IPS-NIHi11 (cell line): ENCODE data around the gene CD247.
A peak's percentile ranks its signal among the peaks of the same experiment; 100 is the strongest.

Experiments used
- DNase-seq: peaks from one replicate; pipeline ENCODE4 v3.0.0; 2012; ENCODE audit warnings: mixed read lengths, low spot score

Gene CD247

DNA sequence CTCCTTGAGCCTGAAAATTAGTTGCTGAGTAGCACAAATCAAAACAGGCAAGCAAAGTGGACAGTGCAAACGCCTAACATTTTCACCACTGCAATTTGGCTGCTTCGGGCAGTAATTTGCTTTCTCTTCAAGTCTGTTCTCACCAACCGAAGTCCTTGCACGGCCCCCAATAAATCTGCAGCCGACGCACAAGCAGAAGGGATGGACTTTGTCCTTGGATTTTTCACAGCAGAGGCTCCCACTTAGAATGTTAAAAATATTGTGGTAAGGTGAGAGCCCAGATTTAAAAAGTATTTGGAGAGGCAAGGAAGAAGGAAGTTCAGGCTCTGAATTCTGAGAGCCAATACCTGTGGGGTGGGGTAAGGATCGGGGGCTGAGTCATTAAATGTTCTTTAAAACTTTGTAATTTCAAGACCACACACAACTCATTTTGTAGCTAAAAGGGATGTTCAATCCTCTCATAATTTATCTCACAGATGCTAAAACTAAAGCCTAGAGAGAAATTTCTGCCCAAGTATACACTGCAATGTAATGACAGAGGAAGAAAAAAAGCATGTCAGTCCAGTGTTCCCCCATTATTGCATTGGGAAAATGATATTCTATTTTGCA is 6.2 kb downstream of the CD247 start:
- no peak for DNase-seq

DNA sequence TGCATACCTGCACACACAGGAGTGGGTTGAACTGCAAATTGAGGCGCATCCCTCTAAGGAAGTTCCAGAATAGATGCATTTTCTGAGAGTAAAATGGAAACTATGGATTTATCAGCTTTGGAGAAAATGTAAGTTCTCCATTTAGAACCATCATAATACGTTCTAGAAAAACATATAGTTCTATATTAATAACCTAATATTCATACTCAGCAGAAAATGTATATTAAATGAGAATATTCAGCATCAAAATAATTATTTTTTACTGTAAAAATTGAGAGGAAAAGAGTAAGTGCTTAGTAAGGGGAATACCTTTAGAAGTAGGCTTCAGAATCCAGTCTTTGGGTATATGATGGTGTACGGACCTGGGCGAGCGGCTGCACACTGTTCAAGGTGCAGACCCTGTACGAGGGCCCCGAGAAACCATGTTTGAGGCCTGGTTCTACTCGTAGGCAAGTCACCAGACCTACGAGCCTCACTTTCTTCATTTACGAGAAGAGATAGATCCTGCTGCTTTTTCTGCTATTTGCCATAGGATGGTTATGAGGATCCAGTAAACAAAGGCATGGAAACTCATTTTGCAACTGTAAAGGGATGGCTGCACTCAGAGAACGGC is 6.8 kb downstream of the CD247 start:
- no peak for DNase-seq

GRCh38 chr1:167510881-167511280 is 7.4 kb downstream of the CD247 start:
- DNase-seq, result no peak

DNA sequence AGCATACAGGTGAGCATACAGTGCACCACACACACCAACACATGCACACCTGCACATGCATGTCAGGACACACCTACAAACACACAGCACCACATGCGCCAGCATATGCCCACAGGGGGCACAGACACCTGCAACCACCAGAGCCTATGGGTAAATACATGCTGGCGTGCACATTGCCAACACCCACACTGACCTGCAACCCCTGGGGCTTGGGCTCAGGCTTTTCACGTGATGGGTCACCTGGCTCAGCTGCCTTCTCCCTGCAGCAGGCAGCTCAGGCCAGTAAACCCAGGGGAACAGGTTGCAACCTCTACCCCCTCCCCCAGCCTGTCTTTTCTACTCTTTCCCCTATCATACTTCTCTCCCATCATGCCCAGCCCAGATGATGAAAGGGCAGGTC is 8.1 kb downstream of the CD247 start:
- no peak for DNase-seq

GRCh38 chr1:167509587-167509986 is 8.7 kb downstream of the CD247 start:
- no peak for DNase-seq

DNA sequence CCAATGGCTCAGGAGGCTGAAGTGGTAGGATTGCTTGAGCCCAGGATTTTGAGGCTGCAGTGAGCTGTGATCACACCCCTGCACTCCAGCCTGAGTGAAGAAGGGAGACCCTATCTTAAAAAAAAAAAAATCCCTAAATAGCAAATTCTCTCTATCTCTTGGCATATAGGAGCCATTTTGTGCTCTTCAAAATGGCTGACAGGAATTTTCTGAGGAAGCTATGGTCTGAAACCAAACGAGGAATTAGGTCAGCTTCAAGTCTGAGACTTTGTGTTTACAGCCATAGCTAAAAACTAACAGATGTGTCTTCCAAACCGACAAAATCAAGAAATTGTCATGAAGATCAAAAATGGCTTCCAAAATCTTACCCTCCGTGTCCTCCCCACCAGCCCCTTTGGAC is 10.6 kb downstream of the CD247 start:
- no peak for DNase-seq

DNA sequence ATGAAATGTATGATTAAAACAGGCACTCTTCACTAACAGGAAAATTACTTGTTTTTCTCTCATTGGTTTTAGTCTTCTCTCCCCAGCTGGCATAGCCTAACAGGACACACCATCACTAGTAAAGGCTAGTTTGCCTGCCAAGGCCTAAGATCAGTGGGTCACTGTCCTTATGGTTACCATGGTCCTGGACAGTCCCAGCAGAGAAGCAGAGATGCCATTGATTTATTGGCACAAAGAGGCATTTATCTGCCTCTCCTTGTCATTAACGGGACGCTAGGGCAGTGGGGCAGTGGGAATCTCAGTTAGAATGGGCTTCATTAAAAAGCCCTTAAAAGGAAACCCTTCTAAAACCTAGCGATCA is 13.9 kb downstream of the CD247 start:
- DNase-seq, result no peak

GRCh38 chr1:167503626-167504466 is 14.5 kb downstream of the CD247 start:
- DNase-seq, result no peak

- no peak for DNase-seq
Observed at GRCh38 chr1:167502719-167503462, 15.4 kb downstream of the CD247 start.

- no peak for DNase-seq
Observed at GRCh38 chr1:167502192-167502551, 16.2 kb downstream of the CD247 start.

DNA sequence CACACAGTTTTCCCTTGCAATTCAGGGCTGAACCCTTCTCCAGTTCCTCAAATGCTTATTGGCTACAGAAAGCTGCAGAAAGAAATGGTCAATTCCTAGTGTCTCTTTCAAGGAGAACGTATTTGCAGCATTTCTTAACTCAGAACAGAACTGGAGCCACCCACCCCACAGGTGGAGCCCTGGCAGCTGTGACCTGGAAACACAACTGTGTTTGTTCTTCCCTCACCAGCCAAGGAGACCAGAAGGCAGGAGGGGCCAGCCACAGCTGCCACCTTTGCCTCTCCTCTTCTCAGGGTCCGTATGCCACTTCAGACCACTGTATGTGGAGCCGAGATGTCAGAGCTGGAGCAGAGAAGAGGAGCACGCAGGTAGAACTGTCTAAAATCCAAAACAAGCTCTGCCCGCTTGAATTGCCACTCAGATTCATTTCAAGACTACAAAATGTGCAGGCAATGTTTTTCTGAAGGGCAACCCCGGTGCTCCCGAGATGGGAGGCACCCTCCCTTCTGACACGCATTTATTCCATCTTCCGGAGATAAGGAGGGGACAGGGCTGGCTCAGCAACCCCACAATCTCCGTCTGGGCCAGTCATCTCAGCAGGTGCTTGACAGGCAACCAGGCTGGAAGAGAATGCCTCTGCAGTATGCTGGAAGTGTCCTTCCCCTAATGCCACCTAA is 16.7 kb downstream of the CD247 start:
- no peak for DNase-seq

GRCh38 chr1:167500283-167500860 is 18.0 kb downstream of the CD247 start:
- no peak for DNase-seq

DNA sequence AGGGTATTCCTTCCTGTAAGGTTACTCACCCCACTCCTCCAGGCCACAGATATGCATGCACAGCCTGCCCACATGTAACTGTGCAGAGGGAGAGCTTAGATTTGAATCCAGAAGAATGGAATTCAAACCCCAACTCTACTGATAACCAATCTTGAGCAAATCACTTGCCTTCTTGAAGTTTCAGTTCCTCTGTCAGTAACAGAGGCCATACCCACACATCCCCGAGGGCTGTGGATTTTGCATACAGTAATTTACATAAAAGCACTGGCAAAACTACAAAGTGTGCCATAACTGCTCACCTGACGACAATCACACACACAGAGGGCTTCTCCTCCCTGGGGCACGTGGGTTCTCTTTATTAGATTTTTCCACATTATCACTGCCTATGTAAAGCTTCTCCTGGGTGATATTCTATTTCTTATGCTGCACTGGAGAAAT is 18.6 kb downstream of the CD247 start:
- DNase-seq, result no peak

- DNase-seq, result no peak
Observed at GRCh38 chr1:167499106-167499505, 19.2 kb downstream of the CD247 start.

GRCh38 chr1:167496797-167497619 is 21.3 kb downstream of the CD247 start:
- no peak for DNase-seq

DNA sequence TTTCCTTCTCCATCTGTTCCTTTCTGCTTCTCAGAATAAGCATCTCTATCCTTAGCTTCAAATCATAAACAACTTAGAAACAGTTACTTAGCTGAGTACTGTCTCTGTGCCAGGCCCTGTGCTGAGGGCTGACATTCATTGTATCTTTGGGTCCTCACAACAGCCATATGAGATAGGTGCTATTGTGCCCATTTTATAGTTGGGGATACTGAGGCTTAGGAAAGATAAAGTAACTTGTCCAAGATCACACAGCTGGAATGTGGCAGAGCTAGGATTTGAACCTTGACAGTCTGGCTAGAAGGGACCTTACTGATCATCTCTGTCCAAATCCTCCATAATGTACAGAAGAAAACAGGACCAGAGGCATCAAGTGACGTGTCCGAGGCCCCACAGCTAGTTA is 25.0 kb downstream of the CD247 start:
- no peak for DNase-seq

- DNase-seq, result no peak
Observed at GRCh38 chr1:167492481-167492910, 25.8 kb downstream of the CD247 start.

- peak; percentile 47 for DNase-seq
Observed at GRCh38 chr1:167491586-167492461, 26.5 kb downstream of the CD247 start.

- DNase-seq, result no peak
Observed at GRCh38 chr1:167490765-167491164, 27.6 kb downstream of the CD247 start.
